NCI-H774 (cell line): ENCODE measurements around the gene FERMT1.

Experiments
- DNase-seq: peaks from one replicate; lab custom pipeline; 2025; lab: John Stamatoyannopoulos, UW

Gene FERMT1, protein sequence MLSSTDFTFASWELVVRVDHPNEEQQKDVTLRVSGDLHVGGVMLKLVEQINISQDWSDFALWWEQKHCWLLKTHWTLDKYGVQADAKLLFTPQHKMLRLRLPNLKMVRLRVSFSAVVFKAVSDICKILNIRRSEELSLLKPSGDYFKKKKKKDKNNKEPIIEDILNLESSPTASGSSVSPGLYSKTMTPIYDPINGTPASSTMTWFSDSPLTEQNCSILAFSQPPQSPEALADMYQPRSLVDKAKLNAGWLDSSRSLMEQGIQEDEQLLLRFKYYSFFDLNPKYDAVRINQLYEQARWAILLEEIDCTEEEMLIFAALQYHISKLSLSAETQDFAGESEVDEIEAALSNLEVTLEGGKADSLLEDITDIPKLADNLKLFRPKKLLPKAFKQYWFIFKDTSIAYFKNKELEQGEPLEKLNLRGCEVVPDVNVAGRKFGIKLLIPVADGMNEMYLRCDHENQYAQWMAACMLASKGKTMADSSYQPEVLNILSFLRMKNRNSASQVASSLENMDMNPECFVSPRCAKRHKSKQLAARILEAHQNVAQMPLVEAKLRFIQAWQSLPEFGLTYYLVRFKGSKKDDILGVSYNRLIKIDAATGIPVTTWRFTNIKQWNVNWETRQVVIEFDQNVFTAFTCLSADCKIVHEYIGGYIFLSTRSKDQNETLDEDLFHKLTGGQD

DNA sequence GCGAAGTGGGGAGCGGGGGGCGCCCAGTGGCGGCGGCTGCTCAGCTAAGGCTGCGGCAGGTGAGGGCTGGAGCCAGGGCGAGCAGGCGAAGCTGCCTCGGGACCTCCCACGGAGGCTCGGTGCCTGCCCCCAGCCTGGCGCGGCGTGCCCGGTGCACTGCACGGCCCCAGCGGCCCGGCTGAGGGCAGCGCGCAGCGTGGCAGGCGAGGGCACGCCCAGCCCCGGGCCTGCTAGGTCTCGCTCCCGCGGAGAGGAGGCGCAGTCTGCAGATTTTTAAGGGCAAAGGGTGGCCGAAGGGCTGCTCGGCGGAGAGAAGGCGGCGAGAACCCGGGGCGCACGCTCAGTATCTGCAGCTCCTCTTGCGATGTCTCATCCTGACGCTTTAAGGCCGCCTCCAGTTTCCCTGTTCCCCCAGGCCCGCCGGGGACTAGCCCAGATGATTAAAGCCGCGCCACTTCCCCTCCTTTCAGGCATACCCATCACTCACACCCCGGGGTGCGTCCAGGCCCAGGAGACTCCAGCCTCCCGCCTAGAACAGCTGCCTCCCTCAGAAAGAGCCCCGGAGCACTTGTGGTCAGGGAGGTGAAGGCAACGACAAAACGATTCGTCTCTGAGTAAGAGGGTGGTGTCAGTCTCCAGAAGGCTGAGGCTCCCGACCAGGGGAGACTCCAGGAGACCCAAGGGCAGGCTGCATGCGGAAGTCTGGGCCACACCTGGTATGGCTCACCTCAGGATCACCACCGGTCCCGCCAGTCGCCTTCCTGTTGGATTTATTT, at the start of gene FERMT1:
Gene FERMT1 (minus strand): TSS at position 158 of the 776 bp plus-strand sequence. CDS start 3,476 bp downstream, outside the sequence.
- peak; percentile 74 for DNase-seq

DNA sequence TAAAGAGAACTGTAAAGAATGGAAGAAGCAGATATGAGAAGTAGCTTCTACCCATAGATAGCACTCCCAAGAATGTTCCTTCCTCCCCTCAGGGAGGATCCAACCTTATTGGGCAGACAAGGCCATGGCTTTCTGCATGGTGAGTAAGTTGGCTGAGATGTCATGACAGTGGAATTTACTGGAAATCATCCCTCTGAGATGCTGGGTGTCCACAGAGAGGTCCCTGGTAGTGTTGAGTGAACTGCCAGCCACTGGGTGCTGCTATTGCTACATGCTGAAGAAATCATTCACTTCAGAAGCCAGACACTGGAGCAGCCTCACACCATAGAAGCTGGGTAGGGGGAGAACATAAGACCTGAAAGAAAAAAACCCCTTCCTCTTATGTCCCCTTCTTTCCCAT, 46.4 kb upstream of the FERMT1 start:
- no peak for DNase-seq

DNA sequence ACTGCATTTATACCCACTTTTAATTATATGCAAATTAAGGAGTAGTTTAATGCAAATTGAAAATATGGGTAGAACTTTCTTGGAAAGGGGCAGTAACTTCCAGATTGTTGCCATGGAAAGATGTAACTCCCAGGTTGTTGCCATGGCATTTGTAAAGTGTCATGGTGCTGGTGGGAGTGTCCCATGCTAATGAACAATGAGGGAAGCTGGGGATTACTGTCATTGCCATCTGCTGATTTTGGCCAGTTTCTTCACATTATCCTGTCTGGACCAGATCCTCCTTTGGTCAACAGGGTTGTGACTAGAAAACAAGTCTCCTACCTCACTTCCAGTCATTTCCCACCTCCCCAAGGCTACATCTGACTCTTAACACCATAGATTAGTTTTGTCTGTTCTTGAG, 45.4 kb upstream of the FERMT1 start:
- DNase-seq: no peak

DNA sequence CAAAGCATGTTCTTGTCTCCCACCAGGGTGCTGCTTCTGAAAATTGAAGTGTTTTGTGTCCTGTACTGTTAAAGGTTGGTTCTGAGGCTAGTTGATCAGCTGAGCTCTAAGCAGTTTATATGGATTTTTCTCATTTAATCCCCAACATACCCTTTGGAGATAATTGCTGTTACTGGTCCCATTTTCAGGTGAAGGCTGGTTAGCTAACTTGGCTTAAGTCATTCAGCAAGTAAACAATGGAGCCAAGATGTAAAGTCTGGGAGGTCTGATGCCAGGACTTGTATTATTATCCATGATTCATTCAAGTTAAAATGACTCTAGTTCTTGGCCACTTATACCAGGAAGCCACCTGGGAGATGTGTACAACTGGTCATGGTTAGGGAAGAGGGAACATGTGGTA, 42.5 kb upstream of the FERMT1 start:
- no peak for DNase-seq

DNA sequence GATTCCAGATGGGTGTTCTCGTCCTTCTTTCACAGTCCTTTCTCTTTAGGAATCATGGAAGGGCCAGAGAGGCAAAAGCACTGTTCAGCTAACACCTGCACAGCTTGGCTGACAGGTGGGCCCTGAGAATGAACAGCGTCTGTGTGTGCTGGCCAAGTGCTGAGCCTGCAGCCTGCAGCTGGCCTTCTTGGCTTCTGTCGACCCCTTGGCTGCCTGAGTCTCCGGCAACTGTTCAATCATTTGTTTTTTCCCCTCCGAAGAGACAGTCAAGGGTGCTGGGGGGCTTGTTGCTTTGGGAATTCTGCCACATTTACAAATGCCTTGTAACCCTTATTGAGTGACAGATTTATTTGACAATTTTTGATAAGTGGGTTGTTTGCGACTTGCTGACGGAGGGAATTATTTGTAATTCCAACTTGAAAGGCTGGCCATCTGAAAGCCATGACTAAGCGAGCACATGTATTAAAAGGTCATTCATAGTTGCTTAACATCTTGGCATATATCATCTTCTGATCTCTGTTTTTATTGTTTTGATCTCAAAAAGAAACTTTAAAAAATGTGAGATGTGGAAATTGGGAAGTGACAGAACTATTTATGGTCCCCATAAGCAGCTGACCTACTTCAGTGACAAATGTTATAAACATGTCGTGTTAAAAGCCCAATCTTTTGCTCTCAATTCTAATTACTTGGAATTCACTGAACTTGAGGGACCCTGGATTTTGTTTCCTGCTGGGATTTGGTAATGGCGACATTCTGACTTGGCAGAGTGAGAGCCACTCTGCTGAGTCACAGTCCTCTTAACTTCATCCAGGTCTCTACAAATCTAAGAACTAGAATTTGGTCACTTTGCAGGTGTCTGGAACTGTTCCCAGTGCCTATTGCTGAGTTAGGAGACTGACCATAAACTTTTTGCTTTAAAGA, 41.9 kb upstream of the FERMT1 start:
- peak; percentile 23 for DNase-seq

DNA sequence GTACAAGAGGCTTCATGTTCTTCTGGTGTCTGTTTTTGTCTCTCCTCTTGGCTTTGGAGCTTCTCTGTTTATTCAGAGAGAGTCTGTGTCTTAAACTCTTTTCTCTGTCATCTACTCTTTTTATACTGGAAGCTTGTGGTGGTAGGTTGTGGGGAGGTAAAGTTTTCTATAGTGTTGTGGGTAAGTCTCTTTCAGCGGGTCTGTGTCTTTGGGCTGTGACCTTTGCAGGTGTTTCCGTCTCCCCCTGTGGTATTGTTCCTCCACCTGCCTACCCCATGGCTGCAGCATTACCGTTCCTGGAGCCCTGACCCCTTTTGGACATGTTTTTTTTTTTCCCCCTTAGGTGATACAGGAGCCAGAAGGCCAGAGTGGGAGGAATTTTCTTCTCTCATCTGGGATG, 37.9 kb upstream of the FERMT1 start:
- no peak for DNase-seq

DNA sequence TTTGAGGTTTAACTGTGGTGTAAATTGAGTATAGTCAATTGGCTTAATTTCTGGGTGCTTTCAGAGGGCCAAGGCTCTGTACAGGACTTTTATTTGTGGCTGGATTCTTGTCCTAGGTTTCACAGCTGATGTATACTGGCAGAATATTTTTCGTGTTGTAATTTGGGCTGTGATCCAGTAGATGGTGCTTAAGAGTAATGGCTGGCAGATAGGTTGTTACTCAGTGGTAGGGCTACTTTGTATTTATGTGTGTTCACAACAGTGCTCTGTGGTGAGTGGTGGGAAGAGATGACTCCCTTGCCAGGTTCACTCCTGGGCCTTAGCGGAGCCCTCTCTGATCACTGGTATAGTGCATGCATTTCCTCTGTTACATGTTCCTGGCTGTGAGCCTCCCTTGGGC, 34.5 kb upstream of the FERMT1 start:
- DNase-seq: no peak

DNA sequence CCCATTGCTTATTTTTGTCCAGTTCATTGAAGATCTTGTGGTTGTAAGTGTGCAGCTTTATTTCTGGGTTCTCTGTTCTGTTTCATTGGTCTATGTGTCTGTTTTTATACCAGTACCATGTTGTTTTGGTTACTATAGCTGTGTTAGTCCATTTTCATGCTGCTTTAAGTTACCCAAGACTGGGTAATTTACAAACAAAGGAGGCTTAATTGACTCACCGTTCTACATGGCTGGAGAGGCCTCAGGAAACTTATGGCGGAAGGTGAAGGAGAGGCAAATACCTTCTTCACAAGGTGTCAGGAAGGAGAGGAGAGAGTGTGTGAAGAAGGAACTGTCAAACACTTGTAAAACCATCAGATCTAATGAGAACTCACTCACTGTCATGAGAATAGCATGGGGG, 29.9 kb upstream of the FERMT1 start:
- no peak for DNase-seq

DNA sequence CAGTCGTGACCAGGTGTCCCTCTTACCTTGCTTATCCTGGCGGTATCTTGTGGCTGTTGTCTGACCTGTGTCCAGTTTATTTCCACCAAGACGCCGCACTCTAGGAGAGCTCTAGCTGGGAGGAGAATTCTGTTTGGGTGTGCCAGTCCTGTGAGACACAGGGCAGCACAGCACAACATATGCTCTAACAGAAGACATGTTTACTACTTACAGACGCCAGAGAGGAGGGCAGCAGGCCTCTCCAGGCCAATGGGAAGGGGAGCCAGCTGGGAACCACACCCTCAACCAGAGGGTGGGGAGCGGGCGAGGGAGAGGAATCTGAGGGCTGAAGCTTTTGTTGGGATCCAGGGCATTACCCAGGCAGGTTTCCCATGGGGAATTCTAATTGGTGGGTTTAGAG, 25.2 kb upstream of the FERMT1 start:
- no peak for DNase-seq

DNA sequence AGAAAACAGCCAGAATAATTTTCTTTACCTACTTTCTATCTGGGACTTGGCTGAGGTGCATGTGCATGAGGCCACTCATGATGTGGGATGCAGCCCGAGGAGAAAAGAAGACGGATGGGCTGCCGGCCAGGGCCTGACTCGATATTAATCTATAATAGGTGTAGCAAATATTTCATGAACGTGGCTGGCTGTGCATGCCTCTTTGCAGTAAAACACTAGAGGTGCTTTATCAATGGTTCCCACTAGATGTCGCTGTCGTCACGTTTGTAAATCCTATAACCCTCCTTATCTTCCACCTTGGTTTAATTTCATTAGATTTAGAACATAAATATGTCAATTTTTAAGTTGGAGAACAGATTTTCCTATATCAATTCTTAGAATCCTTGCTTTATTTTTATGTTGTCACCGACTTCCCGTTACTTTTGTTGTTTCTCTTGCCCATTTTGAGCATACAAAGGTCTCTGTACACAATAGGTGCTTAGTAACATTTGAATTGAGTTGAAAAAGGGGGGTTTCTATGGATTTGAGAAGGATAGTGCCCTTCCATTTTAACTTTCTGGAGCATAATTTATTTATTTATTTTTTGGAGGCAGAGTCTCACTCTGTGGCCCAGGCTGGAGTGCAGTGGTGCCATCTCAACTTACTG, 19.6 kb upstream of the FERMT1 start:
- peak; percentile 26 for DNase-seq

DNA sequence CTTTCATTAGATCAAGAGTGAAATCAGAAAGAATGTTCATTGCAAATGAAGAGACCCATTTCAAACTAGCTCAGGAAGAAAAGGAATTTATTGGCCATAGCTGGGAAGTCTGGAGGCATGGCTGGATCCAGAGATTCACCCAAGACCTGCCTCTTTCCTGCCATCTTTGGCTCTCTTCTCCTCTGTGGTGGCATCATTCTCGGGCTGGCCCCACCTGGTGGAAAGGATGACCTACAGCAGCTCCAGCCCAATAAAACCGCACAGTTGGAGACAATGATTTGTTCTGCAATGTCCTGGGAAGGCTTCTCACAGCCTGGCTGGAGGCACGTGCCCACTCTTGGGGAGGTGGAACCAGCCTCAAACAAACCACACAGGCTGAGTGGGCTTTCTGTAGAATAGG, 18.1 kb upstream of the FERMT1 start:
- DNase-seq: no peak

DNA sequence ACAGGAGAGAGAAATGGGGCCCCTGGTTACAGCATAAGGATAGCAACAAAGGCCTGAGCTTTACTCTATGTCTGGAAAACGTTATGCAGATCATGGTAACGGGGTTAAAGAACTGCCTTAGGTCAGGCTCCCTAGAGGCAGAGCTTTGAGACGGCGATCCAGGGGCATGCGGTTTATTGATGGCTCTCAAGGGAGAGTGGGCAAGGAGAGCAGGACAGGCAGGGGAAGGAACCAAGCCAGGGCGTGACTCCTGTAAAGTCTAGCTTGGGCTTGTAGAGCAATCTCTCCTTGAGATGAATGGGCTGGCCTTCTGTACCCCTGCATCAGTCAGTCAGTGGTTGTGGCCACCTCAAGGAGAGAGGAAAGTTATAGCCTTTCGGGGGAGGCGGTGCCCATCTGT, 12.5 kb upstream of the FERMT1 start:
- no peak for DNase-seq

DNA sequence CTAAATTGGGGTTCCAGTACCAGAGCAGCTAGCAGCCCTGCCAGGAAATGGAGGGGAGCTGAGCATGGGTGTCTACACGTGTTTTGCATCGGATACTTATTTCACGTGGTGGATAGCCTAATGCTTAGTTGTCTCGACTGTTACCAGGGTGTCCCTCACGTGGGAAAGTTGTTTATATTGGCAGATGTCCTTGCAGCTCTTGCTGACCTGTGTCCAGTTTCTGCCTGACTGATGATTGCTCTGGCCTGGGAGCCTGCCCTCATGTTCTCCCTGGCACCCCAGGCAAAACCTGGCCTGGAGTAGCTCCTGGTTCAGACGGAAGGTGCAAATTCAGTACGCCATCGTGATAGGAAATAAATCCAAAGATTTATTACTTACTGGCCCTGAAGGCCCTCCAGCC, 11.8 kb upstream of the FERMT1 start:
- no peak for DNase-seq

DNA sequence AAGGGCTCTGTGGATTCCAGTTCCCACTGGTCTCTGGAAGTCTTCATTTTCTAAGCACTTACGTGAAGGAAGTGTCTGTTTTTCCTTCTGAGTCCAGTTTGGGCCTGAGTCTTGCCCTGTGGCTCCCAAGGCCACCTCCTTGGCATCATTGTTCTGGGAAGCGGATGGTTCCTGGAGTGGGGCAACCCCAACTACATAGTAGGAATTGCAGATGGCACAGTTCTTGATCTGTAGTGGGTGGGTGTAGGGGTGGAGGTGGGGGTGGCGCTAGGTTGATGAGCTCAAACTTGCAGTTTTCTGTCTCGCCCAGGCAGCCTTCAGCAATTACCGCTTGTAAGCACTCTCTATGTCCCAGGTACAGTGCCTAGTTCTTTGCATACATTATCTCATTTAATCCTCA, 7.2 kb upstream of the FERMT1 start:
- DNase-seq: no peak

DNA sequence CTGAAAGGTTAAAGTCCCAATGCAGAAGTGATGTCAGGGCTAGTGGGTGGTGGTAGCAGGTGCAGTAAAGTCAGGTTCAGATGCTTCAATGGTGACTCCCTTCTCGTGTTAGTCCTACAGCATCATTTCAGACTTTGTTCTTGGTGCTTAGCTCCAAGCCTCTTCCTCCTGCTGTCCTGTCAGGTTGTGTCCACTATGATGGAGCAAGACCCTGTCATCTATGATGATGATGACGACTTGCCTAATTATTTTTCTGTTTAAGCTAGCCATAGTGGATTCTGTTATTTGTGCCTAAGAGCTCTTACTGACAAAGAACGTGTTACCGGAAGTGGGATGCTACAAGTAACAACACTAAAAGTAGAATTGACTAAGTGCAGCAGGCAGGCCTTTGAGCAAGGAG, 5.0 kb upstream of the FERMT1 start:
- no peak for DNase-seq

DNA sequence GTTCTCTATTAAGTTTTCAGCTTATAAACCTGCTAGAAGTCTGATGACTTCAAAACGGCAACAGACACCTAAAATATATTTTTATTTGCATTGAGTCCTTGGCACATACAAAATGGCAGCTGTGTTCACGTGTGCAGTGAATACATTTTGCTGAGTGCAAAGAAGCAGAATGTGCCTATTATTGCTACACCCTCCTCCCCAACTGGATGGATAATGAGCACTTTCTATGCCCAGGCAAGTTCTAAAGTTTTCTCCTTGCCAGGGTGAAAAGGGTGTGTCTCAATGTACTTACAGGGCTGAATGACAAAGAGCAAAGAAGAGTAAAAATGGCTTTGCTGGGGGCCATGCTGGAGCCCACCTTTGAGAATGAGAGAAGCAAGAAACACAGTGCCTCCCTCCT, 4.0 kb upstream of the FERMT1 start:
- DNase-seq: no peak

DNA sequence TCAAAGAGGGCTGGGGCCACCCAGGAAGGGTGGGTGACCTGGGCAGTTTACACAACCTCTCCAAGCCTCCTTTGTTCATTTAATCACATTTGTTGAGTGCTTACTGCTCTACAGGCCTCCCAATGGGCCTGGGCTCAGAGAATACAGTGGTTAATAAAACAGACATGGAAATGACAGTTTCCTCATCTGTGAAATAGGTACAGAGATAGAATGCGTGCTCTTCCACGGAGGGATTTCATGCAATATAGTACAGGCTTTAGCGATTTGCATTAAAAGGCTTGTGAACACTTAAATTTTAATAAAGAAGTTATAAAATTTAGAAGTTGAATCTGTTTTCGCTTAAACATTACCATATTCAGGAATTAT, 802 bp upstream of the FERMT1 start:
- peak; percentile 74 for DNase-seq

DNA sequence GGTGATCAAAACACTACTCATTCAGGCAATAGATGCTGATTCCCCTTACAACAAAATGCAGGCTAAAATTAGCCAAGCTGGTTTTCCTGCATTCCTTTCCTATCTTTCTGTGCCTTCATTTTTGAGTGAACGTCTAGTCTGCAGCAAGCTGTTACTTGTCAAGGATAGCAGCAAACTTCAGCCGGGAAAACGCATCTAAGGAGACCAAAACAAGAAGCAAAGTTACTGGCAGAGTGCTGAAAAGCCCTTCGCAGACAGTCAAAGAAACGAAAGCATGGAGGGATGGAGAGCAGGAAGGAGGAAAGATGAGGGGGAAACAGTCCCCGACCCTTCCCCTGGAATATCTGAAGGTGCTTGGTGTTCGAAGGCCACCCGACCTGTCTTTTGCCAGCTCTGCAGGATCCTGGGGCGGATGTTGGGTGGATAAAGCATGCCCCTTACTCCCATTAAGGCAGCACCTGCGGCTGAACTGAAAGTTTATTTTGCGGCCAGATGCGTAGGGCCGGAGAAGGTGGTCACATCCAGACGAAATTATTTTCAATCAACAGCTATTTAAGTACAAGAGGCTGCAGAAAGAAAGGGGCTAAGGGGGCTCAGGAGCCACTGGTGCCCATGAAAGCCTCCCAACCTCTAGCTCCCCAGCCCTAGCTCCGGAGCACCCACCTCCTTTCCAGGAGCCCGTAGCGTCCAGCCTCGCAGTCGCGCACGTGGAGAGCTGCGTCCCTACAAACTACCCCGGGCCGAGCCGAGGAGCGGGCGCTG, 538 bp downstream of the FERMT1 start:
- DNase-seq: no peak

DNA sequence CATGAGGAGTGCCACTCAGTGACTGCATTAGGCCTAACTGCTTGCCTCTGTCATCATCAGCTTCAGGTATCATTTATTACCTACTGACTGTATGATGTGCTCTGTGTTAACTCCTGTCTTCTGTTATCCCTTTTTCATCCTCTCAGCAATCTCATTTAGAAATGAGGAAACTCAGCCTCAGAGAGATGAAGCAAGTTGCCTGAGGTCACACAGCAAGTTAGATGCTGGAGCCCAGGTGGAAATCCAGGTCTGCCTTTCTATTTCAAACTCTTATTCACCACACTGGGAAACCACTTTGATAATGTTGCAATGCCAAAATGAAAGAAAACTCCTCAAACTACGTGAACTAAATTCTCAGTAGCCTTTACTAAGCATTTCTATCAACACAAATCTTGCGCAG, 1.3 kb downstream of the FERMT1 start:
- DNase-seq: no peak

DNA sequence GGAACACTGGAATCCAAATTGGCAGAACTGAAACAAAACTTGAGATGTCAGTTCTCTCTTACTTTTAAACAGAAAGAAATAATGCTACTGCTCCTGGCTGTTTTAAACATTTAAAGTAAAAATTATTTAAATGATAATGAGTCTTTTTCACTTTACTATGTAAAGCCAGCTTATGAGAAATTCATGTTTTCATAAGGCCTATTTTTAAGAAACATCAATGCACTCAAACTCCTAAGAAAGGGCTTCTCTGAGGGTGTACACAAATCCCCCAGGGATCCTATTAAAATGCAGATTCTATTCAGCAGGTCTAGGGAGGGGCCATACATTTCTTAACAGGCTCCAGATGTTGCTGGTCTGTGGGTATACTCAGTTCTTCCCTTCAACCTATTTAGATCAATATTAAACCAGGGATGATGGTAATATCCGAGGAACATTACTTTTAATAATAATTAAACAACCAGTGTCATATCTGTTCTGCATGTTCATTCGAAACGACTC, 2.3 kb downstream of the FERMT1 start:
- no peak for DNase-seq
